ENCODE measurements around the gene ERN1. TPM values are rescaled to one million over a fixed set of nuclear protein-coding genes. Genes with fewer than 3 reads are reported as not detected.
A peak's percentile ranks its signal among the peaks of the same experiment; 100 is the strongest.
"Not testable (repeated sequence)": the region's sequence is repeated elsewhere in the genome, so short reads cannot be mapped to it uniquely, and the experiment has no call there.

The ERN1 gene
- polyA plus RNA-seq (2012; ENCODE audit: missing spikeins) = 7.7 TPM

DNA sequence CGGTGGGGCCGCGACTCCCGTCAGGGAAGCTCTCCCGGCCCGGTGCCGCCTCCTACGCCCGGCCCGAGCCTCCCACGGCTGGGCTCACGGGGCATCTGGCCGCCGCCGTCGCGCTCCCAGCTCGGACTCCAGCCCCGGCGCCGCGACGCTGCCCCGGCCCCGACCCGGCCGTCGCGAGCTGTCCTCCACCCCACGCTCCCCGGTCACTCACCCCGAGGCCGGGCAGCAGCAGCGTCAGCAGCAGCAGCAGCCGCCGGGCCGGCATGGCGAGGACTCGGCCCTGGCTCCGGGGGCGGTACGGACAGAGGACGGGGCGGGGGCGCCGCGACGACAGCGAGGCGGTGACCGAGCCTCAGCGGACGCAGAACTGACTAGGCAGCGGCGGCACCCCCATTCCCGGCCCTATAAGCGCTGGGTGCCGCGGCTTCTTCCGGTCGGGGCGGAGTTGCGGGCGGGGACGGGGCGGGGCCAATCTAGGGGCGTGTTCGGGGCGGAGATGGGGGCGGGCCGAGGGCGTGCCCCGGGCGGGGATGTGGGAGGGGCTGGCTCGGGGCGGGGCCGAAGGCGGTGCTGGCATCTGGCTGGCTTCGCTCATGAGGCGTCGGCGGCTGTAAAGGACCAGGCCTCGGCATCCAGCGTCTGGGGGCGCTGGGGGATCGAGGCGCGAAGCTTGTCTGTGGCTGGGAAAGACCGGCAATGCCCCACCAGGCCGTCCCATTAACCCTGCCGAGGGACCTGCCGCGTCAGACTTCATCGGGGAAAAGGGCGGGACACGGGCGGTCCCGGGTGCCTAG, at the start of gene ERN1:
TSS of gene ERN1 (minus strand) at position 380 of the 794 bp plus-strand sequence. CDS start at position 265, 115 bp downstream.
- DNase-seq (ENCODE audit: insufficient read length) = peak; percentile 85
- peak; percentile 97 for TF ChIP-seq POLR2A (IDR thresholded peaks at IDR 0.05; ENCODE audit: low read depth, low read length)
- peak; percentile 79 for TF ChIP-seq TAF1 (IDR thresholded peaks at IDR 0.05; ENCODE audit: borderline replicate concordance, low read depth, low read length)
- peak; percentile 88; the same call in 1 of the 2 replicates for TF ChIP-seq POLR2AphosphoS5 (IDR thresholded peaks at IDR 0.05; ENCODE audit: low read depth, low read length)
- no peak for FAIRE-seq

DNA sequence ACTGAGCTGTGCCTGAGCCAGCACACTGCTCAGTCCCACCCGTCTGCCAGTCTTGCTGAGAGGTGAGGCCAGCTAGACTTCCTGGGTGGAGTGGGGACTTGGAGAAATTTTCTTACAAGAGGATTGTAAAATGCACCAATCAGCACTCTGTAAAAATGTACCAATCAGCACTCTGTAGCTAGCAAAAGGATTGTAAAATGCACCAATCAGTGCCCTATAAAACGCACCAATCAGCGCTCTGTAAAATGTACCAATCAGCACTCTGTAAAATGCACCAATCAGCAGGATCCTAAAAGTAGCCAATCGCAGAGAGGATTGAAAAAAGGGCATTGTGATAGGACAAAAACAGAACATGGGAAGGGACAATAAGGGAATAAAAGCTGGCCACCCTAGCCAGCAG, 49.1 kb upstream of the ERN1 start:
- not testable (repeated sequence) for DNase-seq (ENCODE audit: insufficient read length); FAIRE-seq

DNA sequence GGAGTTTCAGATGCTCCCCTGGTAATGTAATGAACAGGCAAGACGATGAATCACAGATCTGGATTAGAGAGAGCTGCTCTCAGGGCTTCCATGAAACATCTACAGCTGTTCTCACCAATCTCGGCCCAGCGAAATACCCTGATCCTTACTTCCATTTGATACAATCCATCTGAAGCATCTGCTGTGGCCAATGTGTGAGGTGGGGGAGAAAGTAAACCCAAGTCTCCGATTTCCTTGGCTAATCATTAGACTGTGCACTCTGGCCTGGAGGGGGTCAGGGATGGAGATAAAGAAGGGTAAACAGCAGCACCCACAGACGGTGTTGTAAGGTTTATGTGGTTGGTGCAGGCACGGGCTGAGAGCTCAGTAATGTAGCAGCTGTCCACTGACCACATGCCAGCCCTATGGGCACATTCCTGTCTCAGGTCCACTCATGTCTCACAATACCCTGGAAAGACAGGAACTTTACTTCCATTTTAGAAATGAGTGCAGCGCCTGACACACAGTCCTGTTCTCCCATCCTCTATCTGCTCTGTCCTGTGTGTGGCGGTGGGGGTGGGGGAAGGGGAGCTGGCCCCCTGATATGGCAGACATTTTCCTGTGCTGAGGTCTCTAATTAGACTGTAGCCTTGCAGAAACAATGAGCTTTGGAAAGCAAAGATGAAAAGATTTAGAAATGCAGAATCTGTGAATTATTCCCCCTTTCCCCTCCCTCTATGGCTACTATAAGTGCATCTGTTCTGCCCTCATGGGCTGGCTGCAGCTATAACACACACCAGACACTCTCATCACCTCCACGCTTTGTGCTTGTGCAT, 48.3 kb upstream of the ERN1 start:
- DNase-seq (ENCODE audit: insufficient read length) (no peak), FAIRE-seq (no peak)
- TF ChIP-seq POLR2AphosphoS5 (IDR thresholded peaks at IDR 0.05; ENCODE audit: low read depth, low read length) = no peak
- no peak for TF ChIP-seq TAF1 (IDR thresholded peaks at IDR 0.05; ENCODE audit: borderline replicate concordance, low read depth, low read length)
- no peak for TF ChIP-seq POLR2A (IDR thresholded peaks at IDR 0.05; ENCODE audit: low read depth, low read length)

DNA sequence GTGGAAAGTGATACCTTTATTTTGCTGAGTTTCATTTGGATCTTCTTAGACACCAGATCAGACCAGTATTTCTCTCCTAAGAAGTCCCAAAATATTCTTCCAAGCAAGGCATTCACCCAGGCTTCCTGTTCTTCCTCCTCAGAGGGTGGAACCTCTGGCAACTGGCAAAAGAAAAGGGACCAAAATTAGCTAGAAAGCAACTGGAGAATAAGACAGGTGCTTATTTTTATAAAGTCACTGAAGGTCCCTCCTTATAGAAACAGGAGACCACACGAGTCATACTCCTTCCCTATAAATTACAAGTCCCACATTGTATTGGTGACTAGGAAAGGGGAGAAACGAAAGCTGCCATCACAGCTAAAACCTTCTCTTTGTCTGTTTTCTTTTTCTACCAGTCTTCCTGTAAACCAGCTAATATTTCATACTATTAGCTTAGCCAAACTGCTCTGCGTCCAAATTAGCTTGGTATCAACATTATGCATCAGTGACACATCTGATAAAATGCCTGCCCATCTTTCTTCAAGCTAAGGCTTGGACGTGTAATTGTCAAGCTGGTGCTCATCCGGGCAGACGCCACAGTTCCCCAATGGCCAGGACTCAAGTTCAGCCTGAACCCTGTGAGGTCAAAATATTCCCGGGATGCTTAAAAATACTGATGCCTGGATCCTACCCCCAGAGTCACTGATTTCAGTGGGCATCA, 47.5 kb upstream of the ERN1 start:
- TF ChIP-seq POLR2AphosphoS5 (IDR thresholded peaks at IDR 0.05; ENCODE audit: low read depth, low read length) (no peak), TAF1 (IDR thresholded peaks at IDR 0.05; ENCODE audit: borderline replicate concordance, low read depth, low read length) (no peak), POLR2A (IDR thresholded peaks at IDR 0.05; ENCODE audit: low read depth, low read length) (no peak)
- no peak for DNase-seq (ENCODE audit: insufficient read length)
- no peak for FAIRE-seq

DNA sequence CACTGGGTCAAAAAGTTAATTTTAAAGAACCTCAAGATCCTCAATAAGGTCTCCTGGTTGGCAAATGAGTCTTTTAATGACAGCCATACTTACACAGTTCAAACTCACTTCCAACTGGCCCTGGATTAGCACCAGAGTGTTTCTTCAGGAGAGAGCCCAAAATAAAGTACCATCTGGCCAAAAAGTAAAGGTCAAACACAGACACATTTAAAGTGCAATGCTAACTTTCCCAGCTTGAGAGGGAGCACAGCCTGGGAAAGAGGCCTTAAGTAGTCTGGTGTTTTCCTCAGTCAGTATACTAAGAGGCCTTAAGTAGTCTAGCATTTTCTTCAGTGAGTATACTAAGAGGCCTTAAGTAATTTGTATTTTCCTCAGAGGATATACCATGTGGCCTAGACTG, 46.6 kb upstream of the ERN1 start:
- FAIRE-seq (no peak), DNase-seq (ENCODE audit: insufficient read length) (no peak)
- TF ChIP-seq POLR2A (IDR thresholded peaks at IDR 0.05; ENCODE audit: low read depth, low read length) (no peak), POLR2AphosphoS5 (IDR thresholded peaks at IDR 0.05; ENCODE audit: low read depth, low read length) (no peak), TAF1 (IDR thresholded peaks at IDR 0.05; ENCODE audit: borderline replicate concordance, low read depth, low read length) (no peak)

DNA sequence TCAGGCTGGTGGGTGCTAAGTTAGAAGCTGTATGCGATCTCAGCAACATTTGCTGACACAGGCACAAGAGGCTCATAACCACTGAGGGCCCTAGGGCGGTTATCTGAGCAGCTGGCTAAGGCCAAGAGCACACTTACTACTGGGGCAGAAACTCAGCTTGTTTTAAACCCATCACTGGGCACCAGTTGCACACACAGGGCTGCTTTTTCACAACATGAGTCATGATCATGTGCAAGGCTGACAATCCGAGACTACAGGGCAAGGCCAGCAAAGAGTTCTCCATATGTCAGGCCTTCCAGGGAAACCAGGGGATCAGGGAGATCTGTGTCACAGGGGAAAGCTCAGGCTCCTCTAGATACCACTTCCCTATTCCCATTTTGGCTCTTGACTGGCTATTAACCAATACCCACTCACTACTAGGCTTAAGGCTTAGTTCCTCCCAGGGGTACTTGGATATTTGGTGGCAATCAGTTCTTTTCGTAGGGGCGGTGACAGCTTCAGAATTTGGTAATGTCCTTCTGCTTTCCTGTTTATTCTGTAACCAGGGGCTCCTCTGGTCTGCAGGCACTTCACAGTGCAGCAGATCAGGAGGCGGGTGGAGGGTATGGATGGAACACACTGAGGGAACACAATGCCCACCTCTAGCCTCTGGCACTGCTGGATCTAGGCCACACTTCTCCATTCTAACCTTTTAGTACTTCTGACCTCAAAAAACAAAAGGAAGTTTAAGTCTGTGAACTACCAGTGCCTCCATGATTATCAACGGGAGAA, 44.9 kb upstream of the ERN1 start:
- no peak for FAIRE-seq
- no peak for DNase-seq (ENCODE audit: insufficient read length)
- no peak for TF ChIP-seq POLR2A (IDR thresholded peaks at IDR 0.05; ENCODE audit: low read depth, low read length)
- TF ChIP-seq TAF1 (IDR thresholded peaks at IDR 0.05; ENCODE audit: borderline replicate concordance, low read depth, low read length) = no peak
- TF ChIP-seq POLR2AphosphoS5 (IDR thresholded peaks at IDR 0.05; ENCODE audit: low read depth, low read length) = no peak

GRCh38 chr17:64173646-64174045, 43.7 kb upstream of the ERN1 start:
- DNase-seq (ENCODE audit: insufficient read length) = no peak
- FAIRE-seq = no peak
- TF ChIP-seq POLR2AphosphoS5 (IDR thresholded peaks at IDR 0.05; ENCODE audit: low read depth, low read length) = no peak
- TF ChIP-seq TAF1 (IDR thresholded peaks at IDR 0.05; ENCODE audit: borderline replicate concordance, low read depth, low read length) = no peak

- DNase-seq (ENCODE audit: insufficient read length) (no peak), FAIRE-seq (no peak)
- TF ChIP-seq POLR2A (IDR thresholded peaks at IDR 0.05; ENCODE audit: low read depth, low read length) = no peak
- no peak for TF ChIP-seq TAF1 (IDR thresholded peaks at IDR 0.05; ENCODE audit: borderline replicate concordance, low read depth, low read length)
- TF ChIP-seq POLR2AphosphoS5 (IDR thresholded peaks at IDR 0.05; ENCODE audit: low read depth, low read length) = no peak
Measured at GRCh38 chr17:64172510-64172909, 42.6 kb upstream of the ERN1 start.

- TF ChIP-seq TAF1 (IDR thresholded peaks at IDR 0.05; ENCODE audit: borderline replicate concordance, low read depth, low read length) = no peak
- no peak for TF ChIP-seq POLR2AphosphoS5 (IDR thresholded peaks at IDR 0.05; ENCODE audit: low read depth, low read length)
- TF ChIP-seq POLR2A (IDR thresholded peaks at IDR 0.05; ENCODE audit: low read depth, low read length) = no peak
- DNase-seq (ENCODE audit: insufficient read length) (no peak), FAIRE-seq (no peak)
Measured at GRCh38 chr17:64171041-64171440, 41.1 kb upstream of the ERN1 start.

DNA sequence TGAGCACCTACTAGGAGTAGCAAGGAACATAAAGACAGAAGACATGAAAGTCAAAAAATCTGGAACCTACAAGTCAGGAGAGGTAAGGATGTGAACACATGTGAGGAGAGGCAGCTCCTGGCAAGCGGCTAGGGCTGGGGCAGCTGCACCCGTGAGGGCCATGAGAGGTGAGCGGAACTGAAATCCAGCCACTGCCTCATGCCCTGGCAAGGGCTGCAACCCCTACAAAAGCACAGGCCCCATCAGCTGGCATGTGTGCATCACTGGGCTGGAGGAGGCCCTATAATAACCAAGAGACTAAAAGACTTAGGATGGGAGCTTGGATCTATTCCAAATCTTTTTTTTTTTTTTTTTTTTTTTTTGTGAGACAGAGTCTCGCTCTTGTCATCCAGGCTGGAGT, 40.3 kb upstream of the ERN1 start:
- no peak for DNase-seq (ENCODE audit: insufficient read length)
- FAIRE-seq = no peak
- TF ChIP-seq POLR2A (IDR thresholded peaks at IDR 0.05; ENCODE audit: low read depth, low read length) (no peak), POLR2AphosphoS5 (IDR thresholded peaks at IDR 0.05; ENCODE audit: low read depth, low read length) (no peak), TAF1 (IDR thresholded peaks at IDR 0.05; ENCODE audit: borderline replicate concordance, low read depth, low read length) (no peak)

DNA sequence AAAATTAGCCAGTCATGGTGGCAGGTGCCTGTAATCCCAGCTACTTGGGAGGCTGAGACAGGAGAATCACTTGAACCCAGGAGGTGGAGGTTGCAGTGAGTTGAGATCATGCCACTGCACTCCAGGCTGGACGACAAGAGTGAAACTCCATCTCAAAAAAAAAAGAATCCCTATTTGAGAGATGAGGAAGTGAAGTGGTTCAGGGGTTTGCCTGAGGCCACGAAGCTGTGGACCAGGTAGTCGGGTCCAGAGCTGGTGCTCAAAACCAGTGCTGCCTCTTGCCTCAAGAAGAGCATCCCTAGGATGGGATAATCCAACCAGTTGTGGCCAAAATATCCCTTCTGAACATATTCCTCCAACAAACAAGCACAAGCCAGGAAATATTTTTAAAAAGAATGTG, 37.7 kb upstream of the ERN1 start:
- not testable (repeated sequence) for DNase-seq (ENCODE audit: insufficient read length); FAIRE-seq

Data from GM12892 (cell line).